GM19351 (cell line): ENCODE results near the gene TELO2.

Experiments used
- ATAC-seq: cut with Tn5 transposase; IDR thresholded peaks from one replicate; pipeline ENCODE4 v1.9.1; 2021; ENCODE audit warnings: mild to moderate bottlenecking, moderate library complexity; ENCODE audit not compliant: unreplicated experiment

Gene TELO2

GRCh38 chr16:1492923-1493745, at the start of gene TELO2:
Gene TELO2, plus strand, starts transcription at chr16:1493360. Its CDS starts 922 bp downstream, at chr16:1494282.
- ATAC-seq, result peak; percentile 75

- no peak for ATAC-seq
Observed at GRCh38 chr16:1443403-1443973, 49.7 kb upstream of the TELO2 start.

GRCh38 chr16:1443980-1444729, 49.0 kb upstream of the TELO2 start, which contains the start of gene CCDC154:
Gene CCDC154, minus strand, starts transcription at chr16:1444556. Its CDS starts 234 bp downstream, at chr16:1444322.
- no peak for ATAC-seq

GRCh38 chr16:1444730-1445517, 48.2 kb upstream of the TELO2 start:
- ATAC-seq, result no peak

GRCh38 chr16:1445518-1446203, 47.5 kb upstream of the TELO2 start:
- no peak for ATAC-seq

- no peak for ATAC-seq
Observed at GRCh38 chr16:1446296-1447080, 46.7 kb upstream of the TELO2 start.

- no peak for ATAC-seq
Observed at GRCh38 chr16:1447965-1448364, 45.2 kb upstream of the TELO2 start.

GRCh38 chr16:1448536-1449116, 44.5 kb upstream of the TELO2 start:
- no peak for ATAC-seq

GRCh38 chr16:1449201-1449788, 43.9 kb upstream of the TELO2 start:
- ATAC-seq, result no peak

- no peak for ATAC-seq
Observed at GRCh38 chr16:1450218-1450617, 42.9 kb upstream of the TELO2 start.

GRCh38 chr16:1450841-1451240, 42.3 kb upstream of the TELO2 start:
- ATAC-seq, result no peak

- ATAC-seq, result no peak
Observed at GRCh38 chr16:1451702-1452392, 41.3 kb upstream of the TELO2 start.

- ATAC-seq, result no peak
Observed at GRCh38 chr16:1452530-1452929, 40.6 kb upstream of the TELO2 start.

- ATAC-seq, result no peak
Observed at GRCh38 chr16:1453316-1453715, 39.8 kb upstream of the TELO2 start.

- no peak for ATAC-seq
Observed at GRCh38 chr16:1454561-1454960, 38.6 kb upstream of the TELO2 start.

- ATAC-seq, result no peak
Observed at GRCh38 chr16:1455190-1456171, 37.7 kb upstream of the TELO2 start.

GRCh38 chr16:1456951-1457350, 36.2 kb upstream of the TELO2 start:
- ATAC-seq, result no peak
